Measurements from ENCODE around the gene TRIP13.

Gene TRIP13

DNA sequence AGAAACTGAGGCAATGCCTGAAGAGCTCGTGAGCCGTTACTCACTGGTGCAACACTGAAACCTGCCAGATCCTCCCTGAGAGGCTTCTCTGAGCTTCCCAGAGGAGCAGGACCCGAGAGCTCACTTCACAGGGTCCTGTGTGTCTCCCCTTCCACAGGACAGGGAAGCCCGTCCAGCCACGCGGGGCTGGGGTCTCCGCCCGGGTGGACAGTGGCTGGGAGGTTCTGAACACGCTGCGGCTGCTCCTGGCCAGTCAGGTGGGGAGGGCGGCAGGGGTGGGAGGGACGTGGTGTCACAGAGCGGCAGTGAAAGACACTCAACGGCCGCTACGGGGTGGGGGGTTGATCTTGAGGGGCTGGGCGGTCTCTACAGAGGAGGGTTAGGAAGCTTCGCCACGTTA is 41.6 kb upstream of the TRIP13 start:
- TF ChIP-seq, protein P1, sequence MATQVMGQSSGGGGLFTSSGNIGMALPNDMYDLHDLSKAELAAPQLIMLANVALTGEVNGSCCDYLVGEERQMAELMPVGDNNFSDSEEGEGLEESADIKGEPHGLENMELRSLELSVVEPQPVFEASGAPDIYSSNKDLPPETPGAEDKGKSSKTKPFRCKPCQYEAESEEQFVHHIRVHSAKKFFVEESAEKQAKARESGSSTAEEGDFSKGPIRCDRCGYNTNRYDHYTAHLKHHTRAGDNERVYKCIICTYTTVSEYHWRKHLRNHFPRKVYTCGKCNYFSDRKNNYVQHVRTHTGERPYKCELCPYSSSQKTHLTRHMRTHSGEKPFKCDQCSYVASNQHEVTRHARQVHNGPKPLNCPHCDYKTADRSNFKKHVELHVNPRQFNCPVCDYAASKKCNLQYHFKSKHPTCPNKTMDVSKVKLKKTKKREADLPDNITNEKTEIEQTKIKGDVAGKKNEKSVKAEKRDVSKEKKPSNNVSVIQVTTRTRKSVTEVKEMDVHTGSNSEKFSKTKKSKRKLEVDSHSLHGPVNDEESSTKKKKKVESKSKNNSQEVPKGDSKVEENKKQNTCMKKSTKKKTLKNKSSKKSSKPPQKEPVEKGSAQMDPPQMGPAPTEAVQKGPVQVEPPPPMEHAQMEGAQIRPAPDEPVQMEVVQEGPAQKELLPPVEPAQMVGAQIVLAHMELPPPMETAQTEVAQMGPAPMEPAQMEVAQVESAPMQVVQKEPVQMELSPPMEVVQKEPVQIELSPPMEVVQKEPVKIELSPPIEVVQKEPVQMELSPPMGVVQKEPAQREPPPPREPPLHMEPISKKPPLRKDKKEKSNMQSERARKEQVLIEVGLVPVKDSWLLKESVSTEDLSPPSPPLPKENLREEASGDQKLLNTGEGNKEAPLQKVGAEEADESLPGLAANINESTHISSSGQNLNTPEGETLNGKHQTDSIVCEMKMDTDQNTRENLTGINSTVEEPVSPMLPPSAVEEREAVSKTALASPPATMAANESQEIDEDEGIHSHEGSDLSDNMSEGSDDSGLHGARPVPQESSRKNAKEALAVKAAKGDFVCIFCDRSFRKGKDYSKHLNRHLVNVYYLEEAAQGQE (IDR thresholded peaks at IDR 0.05; ENCODE audit: insufficient read depth in 1 of 2, low read depth in 2 of 2, low read length in 2 of 2) = no peak
- TF ChIP-seq FOXP2 (optimal IDR thresholded peaks at IDR 0.05; ENCODE audit: borderline replicate concordance, extremely low read depth, extremely low read length, insufficient read depth) (no peak), POLR2AphosphoS5 (IDR thresholded peaks at IDR 0.05; ENCODE audit: low read depth, low read length) (no peak), TAF1 (IDR thresholded peaks at IDR 0.05; ENCODE audit: borderline replicate concordance, insufficient read depth, low read length) (no peak), SIN3A (IDR thresholded peaks at IDR 0.05; ENCODE audit: borderline replicate concordance, insufficient read depth, low read length) (no peak)

DNA sequence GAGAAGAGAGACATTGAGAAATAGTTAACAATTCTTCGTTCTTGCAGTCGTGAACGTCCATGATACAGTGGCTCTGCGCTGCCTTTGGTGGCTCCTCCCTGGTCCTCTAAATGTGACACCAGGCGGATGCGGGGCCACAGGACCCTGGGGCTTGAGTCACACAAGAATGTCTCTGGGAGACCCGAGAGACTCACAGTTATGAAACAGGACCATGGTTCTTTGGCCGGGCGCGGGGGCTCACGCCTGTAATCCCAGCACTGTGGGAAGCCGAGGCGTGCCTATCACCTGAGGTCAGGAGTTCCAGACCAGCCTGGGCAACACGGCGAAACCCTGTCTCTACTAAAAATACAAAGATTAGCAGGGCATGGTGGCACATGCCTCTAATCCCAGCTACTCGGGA is 41.1 kb upstream of the TRIP13 start:
- no peak for TF ChIP-seq FOXP2 (optimal IDR thresholded peaks at IDR 0.05; ENCODE audit: borderline replicate concordance, extremely low read depth, extremely low read length, insufficient read depth)
- TF ChIP-seq, protein P1 (IDR thresholded peaks at IDR 0.05; ENCODE audit: insufficient read depth in 1 of 2, low read depth in 2 of 2, low read length in 2 of 2) = no peak
- no peak for TF ChIP-seq TAF1 (IDR thresholded peaks at IDR 0.05; ENCODE audit: borderline replicate concordance, insufficient read depth, low read length)
- no peak for TF ChIP-seq SIN3A (IDR thresholded peaks at IDR 0.05; ENCODE audit: borderline replicate concordance, insufficient read depth, low read length)
- no peak for TF ChIP-seq POLR2AphosphoS5 (IDR thresholded peaks at IDR 0.05; ENCODE audit: low read depth, low read length)

DNA sequence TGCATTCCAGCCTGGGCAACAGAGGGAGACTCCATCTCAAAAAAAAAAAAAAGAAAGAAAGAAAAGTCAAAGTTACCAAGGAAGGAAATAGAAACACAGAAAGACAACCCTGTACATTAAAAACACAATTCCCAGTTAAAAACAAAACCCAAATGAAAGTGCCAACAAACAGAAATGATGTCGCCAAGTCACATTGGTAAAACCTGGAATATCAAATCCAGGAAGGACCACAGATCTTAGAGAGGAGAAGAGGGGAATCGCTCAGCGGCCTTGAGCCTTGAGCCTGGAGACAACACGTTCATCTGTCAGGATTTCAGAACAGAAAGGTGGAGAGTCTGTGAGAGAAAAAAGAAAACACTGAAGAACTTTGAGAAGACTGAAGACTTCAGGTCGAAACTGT is 40.7 kb upstream of the TRIP13 start:
- TF ChIP-seq, protein P1 (IDR thresholded peaks at IDR 0.05; ENCODE audit: insufficient read depth in 1 of 2, low read depth in 2 of 2, low read length in 2 of 2) = no peak
- TF ChIP-seq SIN3A (IDR thresholded peaks at IDR 0.05; ENCODE audit: borderline replicate concordance, insufficient read depth, low read length) = no peak
- TF ChIP-seq POLR2AphosphoS5 (IDR thresholded peaks at IDR 0.05; ENCODE audit: low read depth, low read length) = no peak
- TF ChIP-seq FOXP2 (optimal IDR thresholded peaks at IDR 0.05; ENCODE audit: borderline replicate concordance, extremely low read depth, extremely low read length, insufficient read depth) = no peak
- no peak for TF ChIP-seq TAF1 (IDR thresholded peaks at IDR 0.05; ENCODE audit: borderline replicate concordance, insufficient read depth, low read length)

DNA sequence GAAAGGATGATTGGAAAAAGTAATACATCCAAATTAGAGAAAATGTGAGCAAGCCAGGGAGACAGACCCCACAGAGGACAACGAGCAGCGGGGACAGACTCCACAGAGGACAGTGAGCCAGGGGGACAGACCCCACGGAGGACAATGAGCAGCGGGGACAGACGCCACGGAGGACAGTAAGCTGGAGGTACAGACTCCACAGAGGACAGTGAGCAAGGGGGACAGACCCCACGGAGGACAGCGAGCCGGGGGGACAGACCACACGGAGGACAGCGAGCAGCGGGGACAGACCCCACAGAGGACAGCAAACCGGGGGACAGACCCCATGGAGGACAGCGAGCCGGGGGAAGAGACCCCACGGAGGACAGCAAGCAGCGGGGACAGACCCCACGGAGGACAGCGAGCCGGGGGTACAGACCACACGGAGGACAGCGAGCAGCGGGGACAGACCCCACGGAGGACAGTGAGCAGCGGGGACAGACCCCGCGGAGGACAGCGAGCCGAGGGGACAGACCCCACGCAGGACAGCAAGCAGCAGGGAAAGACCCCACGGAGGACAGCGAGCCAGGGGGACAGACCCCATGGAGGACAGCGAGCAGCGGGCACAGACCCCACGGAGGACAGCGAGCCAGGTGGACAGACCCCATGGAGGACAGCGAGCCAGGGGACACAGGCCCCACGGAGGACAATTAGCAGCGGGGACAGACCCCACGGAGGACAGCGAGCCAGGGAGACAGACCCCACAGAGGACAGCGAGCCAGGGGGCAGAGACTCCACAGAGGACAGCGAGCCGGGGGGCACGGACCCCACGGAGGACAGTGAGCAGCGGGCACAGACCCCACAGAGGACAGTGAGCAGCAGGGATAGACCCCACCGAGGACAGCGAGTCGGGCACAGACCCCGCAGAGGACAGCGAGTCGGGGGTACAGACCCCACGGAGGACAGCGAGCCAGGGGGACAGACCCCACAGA is 40.0 kb upstream of the TRIP13 start:
- TF ChIP-seq POLR2AphosphoS5 (IDR thresholded peaks at IDR 0.05; ENCODE audit: low read depth, low read length) (no peak), TAF1 (IDR thresholded peaks at IDR 0.05; ENCODE audit: borderline replicate concordance, insufficient read depth, low read length) (no peak), SIN3A (IDR thresholded peaks at IDR 0.05; ENCODE audit: borderline replicate concordance, insufficient read depth, low read length) (no peak), FOXP2 (optimal IDR thresholded peaks at IDR 0.05; ENCODE audit: borderline replicate concordance, extremely low read depth, extremely low read length, insufficient read depth) (no peak)
- TF ChIP-seq, protein P1 (IDR thresholded peaks at IDR 0.05; ENCODE audit: insufficient read depth in 1 of 2, low read depth in 2 of 2, low read length in 2 of 2) = no peak

All from PFSK-1 (cell line).